GM18868 (cell line): ENCODE data around the gene TMTC2.

ENCODE experiments used
- ATAC-seq: cut with Tn5 transposase; IDR thresholded peaks from one replicate; pipeline ENCODE4 v1.9.1; 2021; ENCODE audit warnings: mild to moderate bottlenecking, moderate library complexity; ENCODE audit not compliant: unreplicated experiment

The TMTC2 gene

DNA sequence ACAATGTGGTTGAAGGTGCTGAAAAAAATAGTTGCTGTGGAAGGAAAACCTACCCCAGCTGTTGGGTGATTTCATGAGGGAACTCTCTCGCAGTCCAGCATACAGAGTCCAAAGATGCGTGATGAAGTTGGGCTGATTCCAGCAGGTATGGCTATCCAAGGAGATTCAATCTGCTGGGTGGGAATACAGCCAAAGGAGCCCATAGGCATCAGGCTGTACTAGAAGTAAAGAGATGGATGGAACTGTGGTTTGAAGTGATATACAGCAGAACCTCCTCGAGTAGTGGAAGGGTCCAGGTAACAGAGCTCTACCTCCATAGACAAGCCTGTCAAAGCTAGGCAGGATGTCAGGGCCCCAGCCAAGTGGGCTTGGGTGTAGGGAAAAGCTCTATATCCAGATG, 11.5 kb upstream of the TMTC2 start:
- no peak for ATAC-seq

DNA sequence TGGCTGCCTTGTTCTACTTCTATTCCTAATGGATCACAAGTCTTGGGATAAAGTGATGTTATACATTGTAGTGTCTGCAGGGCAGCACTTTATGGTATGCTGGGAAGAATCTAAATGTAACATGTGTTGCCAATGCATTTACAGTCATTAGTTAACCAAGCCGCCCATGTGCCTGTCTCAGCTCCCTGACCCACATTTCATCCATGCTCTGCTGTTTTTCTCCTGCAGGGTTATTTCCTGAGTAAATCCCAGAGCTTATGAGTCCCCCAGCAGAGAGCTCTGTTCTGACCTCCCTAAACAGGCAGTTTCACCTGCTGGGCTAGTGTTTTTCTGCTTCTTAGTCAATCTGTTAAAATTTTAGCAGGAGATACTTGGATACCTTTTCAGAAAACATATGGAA, 4.4 kb upstream of the TMTC2 start:
- ATAC-seq = no peak

DNA sequence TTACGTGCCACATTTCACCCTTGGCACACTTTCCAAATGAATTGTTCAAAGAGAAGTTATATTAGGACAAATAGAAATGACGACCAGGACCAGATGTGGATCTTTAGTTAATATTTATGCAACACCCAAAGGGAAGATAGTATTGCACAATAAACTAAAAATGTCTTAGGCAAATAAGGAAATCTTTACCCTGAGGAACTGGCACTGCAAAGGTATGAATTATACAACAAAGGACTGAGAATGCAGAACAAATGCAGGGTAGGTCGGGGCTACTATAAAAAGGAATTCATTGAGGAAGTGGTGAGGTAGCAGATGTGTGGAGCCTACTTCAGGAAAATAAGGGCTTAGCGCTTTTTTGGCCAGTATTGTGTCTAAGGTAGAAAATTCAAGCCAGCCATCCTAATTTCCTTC, 3.9 kb upstream of the TMTC2 start:
- no peak for ATAC-seq

DNA sequence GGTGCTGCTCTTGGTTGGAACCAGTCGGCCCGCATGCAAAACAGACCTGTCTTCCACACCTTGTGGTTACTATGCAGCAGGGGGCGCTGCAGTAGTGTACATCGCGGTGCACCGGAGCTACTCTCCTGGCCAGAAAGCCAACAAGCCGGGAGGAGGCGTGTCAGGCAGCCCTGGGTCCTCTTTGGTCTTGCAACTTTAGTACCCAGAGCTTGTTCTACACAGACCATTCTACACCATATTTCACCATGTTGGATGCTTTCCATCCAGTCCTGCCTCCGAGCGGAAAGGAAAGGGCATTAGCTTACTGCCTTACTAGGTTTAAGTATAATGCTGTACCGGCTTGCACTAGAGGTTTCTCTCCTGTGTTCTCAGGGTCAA, 927 bp upstream of the TMTC2 start:
- ATAC-seq = peak; percentile 61

DNA sequence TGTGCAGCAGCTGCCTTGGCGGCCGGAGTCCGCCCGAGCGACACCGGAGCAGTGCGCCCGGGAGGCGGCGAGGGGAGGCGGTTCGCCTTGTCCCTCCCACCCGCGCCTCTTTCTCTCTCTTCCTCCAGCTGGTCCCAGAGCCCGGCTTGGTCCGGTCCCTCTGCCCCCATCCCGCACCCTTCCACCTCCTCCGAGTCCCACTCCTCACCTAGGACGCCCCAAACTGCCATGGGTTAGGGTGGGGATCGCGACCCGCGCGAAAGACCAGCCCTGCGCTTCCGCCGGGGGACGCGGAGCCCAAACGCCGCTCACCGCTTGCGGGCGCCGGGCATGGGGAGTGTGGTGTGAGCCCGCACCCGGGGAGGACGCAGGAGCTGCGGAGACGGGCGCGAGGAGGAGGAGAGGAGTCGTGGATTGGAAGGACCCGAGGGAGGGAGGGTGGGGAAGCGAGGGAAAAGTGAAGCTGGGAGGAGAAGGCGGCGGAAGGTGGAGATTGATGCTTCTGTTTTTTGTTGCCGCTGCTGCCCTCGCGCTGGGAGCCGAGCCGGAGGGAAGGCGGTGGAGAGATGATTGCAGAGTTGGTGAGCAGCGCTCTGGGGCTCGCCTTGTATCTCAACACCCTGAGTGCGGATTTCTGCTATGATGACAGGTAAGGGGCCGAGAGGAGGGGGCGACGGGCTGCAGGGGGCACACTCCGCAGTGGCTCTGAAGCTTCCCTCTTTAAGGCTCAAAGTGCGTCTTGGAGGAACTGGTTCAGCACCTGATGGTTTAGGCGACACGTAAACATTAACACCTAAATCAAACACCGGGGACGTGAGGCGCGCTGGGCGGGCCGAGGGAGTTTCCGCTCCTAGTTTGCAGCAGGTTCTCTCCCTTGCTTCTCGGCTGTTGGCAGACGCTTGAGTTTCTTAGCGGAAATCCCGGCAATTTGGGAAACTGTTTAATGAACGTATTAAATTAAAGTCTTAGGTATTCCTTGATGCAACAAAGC, 610 bp downstream of the TMTC2 start:
- ATAC-seq = peak; percentile 29

DNA sequence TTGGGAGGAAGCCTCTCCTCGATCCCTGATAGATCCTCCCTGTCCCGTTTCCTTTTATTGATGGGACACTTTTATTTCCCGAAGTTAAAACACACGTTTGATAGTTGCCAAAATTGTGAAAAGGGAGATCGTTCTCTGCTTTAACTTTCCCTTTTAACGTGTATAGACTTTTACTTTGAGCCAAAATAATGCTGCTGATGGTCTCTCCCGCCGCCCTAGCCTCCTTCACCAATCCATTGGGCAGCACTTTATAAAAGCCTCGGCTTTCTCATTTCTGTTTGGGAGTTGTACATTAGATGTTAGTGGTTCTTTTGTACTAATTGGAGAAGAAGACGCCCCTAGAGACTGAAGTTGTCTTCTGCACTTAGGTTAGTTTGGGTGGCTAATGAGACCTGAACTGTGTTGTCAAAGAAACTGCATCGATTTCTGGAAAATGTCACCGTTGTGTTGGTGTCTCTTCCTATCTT, 1.4 kb downstream of the TMTC2 start:
- ATAC-seq = no peak

DNA sequence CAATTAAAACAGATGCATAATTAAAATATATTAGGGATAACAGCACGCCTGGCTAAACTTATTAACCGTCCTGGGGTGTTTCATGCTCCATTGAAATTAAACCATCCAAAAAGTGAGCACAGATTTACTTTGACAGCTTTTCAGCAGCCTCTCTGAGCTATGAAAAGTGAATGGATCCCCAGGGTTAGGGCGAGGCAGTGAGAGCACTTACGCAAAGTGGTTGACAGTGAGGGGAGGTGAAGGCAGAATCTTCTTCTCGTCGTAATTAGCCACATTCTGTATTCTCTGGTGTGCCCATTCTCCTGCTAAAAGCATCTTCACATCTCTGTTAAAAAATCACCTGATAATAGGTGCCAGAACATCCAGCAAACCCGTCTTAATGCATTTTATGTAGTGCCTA, 1.9 kb downstream of the TMTC2 start:
- no peak for ATAC-seq

DNA sequence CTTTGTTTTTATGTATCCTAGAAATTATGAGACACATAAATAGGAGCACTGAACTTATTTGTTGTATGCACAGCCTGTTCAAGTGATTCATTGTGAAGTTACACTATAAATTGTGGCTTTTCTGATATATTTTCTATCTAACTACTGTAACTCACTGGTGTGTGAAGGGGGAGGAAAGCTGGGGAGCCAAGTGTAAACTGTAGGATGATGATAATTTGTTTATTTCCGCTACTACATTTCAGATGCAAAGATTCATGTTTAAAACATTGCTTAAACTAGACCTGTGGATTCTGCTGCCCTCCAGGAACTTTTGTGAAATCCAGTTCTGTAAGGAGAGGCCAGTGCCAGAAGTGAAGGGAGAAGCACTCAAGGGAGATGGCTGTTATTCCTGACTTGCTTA, 3.3 kb downstream of the TMTC2 start:
- no peak for ATAC-seq

DNA sequence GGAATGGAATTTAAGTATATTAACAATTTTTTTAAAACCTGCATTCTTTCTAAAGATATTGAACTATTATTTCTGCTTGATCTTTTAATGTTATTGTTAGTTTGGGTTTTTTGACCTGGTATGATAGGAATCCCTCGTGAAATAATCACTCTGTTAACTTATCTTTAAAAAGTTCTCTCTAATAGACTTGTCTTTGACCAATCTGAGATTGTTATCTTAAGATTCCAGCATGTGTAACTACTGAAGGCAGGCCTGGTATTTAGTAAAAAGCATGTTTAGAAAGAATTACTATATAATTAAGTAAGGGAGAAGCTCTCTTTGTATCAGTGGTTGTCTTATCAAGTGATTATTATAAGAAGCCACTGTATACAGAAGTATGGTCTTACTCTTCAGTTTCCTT, 4.8 kb downstream of the TMTC2 start:
- ATAC-seq = no peak

DNA sequence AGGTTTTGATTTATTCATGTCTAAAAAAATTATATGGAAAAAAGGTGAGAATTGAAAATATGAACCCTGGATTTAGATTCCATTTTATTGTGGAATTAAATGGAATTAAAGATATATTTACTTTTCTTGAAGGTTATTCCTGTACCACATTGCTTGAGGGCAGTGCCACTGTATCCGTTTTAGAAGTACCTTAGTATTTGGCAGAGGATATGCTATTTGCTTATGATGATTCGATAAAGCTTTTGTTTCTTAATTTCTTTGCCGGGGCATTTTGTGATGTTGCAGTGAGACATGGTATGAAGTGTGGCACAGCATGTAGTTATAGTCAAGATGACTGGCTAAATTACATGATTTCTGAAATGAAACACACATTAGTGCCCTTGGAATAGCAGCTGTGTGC, 7.6 kb downstream of the TMTC2 start:
- ATAC-seq = no peak

DNA sequence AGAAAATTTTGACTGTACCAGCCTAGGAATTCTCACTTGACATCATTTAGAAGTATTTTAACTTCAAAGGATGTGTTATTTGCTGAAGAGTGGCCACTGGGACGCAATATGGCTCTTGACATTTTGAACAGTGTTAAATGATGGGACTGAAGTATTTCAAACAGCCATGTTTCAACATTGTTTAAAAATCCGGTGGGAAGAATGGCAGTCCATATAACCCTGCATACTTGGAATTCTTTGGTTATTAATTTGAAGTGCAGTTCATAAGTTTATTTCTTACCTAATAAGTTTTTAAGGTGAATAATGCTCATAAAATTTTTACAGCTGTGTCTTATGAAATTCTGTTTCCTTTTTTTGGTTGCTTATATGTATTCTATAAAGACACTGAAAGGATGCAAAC, 8.3 kb downstream of the TMTC2 start:
- ATAC-seq = no peak

DNA sequence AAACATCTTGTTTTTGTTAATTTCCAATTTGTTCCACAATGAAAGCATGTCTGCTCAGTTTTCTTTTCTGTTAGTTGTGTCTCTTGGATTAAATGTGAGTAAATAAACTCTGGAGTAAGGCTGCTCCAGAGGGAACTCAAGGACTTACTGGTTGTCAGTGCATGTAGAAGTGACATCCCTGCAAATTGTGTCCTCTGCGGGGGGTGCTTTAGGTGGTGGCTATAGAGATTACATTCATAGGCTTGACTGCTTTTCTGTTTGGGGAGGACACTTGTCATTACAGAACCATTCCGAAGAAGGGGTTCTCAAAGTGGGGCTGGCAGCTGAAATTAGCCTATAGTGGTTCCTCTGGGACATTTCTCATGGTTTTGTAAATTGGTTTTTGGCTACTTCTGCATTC, 8.8 kb downstream of the TMTC2 start:
- ATAC-seq = no peak

DNA sequence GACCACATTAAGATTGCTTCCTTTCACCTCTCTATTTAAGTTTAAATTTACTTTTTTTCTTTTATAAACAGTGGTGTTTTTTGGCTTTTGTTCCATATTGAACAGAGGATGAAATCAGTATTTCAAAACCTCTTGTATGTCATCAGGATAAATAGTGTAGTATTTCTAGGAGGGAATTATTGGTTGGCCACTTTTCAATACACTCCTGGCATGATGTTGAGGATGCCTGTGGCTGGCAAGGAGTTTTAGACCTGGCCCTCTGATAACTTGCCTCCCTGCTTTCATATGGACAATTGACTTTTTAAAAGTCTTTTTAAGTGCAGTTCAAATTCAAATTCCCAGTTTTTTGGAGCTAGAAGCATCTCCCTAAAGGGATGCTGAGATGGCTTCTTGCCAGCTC, 9.8 kb downstream of the TMTC2 start:
- ATAC-seq = no peak

DNA sequence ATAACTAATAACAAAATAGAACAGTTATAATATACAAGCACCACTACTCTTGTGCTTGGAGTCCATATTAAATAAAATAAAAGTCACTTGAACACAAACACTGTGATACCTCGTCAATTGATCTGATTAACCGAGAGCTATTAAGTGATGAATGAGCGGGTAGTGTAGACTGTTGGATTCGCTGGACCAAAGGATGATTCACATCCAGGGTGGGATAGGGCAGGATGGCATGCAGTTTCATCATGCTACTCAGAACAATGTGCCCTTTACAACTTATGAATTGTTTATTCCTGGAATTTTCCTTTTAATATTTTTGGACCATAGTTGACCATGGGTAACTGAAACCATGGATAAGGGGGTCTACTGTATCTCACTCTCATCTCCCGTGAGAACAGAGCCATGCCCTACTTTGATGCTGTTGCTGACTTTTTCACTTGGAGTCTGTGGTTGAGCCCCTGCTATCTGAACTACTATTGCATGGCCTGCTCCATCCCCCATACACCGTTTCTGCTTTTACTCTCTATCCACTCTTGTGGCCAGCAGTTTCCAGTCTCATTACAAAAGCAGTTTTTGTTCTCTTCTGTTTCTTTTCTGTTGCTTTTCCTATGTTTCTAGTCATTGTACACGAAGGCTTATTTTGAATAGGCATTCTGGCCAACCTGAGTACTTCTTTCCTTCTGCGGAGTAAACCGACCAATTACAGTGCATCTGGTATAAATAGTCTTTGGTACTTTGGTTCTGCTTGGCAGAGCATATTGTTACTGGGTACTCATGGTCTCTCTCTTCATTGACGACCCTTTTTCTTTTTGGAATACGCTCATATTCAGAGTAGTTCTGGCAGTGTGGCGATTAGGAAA, 12.2 kb downstream of the TMTC2 start:
- no peak for ATAC-seq

DNA sequence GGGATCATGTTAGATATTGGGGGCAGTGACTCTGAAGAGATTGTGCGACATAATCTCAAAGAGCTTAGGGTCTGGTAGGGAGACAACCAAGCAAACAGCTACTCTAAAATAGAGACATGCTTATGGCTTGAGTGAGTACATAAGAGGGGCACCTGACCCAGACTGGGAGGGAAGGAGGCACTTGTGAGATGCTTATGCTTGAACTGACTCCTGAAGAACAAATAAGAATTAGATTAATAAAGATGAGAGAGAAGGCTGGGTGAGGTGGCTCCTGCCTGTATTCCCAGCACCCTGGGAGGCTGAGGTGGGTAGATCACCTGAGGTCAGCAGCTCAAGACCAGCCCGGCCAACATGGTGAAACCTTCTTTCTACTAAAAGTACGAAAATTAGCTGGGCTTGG, 19.1 kb downstream of the TMTC2 start:
- no peak for ATAC-seq

DNA sequence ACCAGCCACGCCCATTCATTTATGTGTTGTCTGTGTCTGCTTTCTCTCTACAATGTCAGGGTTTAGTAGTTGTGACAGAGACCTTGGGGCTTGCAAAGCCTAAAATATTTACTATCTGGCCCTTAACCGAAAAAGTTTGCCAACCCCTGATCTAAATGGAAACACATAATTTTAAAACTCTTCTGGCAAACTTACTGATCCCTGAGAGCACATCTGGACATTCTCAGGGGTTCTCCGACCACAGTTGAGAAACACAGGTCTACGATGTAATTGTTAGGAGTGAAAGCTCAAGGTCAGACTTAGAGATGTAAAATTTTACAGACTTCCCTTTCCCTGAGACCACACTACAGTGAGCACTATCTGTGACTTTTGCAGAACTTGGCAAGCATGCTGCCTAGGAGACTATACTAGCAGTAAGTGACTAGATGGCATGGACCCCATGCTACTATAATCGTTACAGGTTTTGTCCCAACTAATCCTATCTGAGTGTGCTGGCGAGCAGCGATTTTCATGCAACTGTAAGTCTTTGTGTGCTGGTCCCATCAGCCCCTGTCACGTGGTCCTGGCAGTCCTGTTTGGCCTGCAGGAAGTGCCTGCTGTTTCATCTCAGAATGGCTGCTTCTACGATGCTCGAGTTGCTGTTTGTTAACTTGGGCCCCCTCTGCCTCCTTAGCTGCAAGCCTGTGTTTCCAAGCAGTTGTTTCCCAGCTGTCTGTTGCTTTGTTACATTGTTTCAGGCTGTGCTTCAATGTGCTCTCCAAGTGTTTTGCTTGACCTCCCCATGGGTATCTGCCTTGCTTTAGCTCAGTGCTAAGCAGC, 21.6 kb downstream of the TMTC2 start:
- ATAC-seq = peak; percentile 45

DNA sequence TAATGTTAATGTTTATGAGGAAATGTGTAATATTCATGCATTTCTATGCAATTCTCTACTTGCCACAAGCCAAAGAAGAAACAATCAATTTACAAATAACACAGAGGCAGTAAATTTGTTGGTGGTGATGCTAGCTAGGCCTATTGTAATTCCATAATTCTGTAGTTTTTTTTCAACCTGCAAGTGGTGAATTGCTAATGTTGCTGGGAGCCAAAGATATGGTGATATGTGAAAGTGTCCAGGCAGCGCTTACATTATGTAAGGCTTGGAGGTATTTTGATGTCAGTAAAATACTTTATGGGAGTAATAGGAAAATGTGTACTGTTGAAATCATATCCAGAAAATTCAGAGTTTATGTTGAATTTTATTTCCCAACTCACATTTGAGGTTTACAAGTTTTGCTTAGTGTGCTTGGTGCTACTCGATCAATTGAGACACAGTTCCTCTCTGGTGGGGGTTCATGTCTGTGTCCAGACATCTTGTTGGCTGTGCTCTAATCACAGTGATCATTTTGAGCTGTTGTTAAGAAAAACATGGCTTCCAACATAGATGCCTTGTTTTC, 23.2 kb downstream of the TMTC2 start:
- no peak for ATAC-seq

DNA sequence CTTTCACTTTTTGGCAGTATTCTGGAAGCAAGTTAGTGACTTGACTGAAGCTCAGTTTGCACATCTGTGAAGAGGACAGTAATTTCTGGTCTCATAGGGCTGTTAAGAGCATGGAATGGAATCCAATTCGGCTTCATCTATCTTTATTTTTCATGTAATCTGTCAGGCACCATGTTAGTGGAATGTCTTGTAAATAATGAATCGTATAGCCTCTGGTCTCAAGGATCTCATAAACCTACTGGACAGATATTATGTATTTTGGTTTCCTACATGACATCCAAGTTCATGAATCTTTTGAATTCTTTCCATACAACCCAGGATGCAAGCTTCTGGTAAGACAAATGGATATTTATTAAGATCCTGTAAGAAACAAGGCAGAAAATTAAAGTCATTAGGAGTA, 24.0 kb downstream of the TMTC2 start:
- ATAC-seq = no peak

DNA sequence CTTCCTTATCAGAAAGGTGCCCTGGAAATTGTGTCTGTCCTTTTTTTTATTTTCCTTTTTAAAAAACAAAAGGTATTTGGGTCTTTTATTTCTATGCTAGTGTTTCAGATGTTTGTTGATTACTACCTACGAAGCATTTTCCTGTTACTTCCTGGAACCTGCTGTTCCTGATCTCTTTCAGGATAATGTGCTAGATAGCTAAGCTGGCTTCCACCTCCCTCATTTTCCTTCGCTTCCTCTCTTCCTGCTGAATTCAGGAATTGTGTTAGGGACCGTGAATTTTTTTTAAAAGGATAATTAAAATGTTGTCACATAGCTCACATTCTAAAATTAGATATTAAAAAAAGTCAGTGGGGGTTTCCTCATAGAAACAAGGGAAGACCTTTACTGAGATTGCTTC, 27.7 kb downstream of the TMTC2 start:
- ATAC-seq = no peak

DNA sequence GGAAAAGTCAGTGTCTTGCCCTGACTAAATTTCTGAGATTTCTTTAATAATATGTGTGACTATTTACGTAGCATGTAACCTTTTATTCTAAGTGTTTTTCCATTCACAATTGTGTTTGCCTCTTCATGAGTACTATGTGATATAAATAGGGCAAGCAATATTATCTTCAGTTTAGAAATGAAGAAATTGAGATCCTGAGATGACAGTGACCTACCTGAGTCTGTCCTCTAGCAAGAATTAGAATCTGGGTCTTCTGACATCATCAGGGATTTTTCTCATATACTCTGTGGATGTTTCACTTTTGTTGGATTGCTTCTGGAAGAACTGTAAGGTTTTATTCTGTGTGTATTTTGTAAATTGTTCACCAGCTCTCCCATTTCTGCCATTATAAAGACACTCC, 35.0 kb downstream of the TMTC2 start:
- peak; percentile 53 for ATAC-seq

DNA sequence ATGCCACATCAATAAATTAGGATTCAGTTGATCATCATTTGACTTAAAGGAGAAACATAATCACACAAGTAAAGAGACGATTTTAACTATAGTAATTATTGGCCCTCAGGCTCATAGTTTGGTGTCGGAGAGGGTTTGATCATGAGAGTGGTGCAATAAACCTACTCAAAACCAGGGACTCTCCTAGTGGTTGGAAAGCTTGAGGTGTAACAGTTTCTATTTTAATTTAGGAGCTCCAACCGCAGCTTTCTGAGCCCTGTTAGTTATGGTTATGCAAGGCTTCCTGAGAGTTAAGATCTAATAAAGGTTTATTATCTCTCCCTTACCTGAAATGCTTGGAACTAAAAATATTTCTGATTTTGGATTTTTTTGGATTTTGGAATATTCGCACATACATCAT, 36.4 kb downstream of the TMTC2 start:
- ATAC-seq = peak; percentile 42
